DND-41 (cell line): Measurements from ENCODE around the gene NPY.

ENCODE experiments used
- CTCF ChIP-seq: IDR thresholded peaks from 2 replicates; pipeline ENCODE4 v1.5.1; 2012; ENCODE audit warnings: borderline replicate concordance, low read length, moderate library complexity, mild to moderate bottlenecking; ENCODE audit not compliant: poor library complexity, severe bottlenecking; ENCODE audit errors: extremely low read depth
- EZH2 ChIP-seq: IDR thresholded peaks from 3 replicates; pipeline ENCODE4 v1.6.1; 2012; ENCODE audit warnings: borderline replicate concordance, low read depth, mild to moderate bottlenecking, moderate library complexity, low read length, inconsistent platforms; ENCODE audit not compliant: severe bottlenecking

GRCh38 chr7:24239260-24239659 lies 44.7 kb upstream of the NPY start:
- no peak for TF ChIP-seq EZH2
- TF ChIP-seq CTCF, result no peak
